ENCODE measurements around the gene PON3.

The PON3 gene

GRCh38 chr7:95317966-95318365, 78.2 kb downstream of the PON3 start:
- no peak overlapping the region for H3K4me3 ChIP-seq (ENCODE audit: low read length)
- no peak for DNase-seq (ENCODE audit: low read depth, low spot score)

GRCh38 chr7:95317546-95317945, 78.6 kb downstream of the PON3 start:
- H3K4me3 ChIP-seq (ENCODE audit: low read length), result no peak overlapping the region
- DNase-seq (ENCODE audit: low read depth, low spot score), result no peak

DNA sequence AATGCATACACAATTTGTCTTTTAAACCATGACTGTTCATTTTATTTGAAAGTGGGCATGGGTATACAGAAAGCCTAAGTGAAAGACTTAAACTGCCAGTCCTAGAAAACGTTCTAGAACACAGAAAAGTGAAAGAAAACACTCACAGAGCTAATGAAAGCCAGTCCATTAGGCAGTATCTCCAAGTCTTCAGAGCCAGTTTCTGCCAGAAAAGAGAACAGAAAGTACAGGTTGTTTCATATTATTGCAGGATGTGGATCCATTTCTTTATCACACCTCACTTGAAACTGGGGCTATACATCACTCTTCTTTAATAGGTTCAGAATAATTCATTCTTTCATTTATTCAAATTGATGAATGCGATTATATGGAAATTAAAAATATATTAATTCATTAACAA, 79.6 kb downstream of the PON3 start:
- no peak for DNase-seq (ENCODE audit: low read depth, low spot score)
- no peak overlapping the region for H3K4me3 ChIP-seq (ENCODE audit: low read length)

- DNase-seq (ENCODE audit: low read depth, low spot score), result no peak
These were observed 83.6 kb downstream of the PON3 start for GRCh38 chr7:95312561-95312960.

DNA sequence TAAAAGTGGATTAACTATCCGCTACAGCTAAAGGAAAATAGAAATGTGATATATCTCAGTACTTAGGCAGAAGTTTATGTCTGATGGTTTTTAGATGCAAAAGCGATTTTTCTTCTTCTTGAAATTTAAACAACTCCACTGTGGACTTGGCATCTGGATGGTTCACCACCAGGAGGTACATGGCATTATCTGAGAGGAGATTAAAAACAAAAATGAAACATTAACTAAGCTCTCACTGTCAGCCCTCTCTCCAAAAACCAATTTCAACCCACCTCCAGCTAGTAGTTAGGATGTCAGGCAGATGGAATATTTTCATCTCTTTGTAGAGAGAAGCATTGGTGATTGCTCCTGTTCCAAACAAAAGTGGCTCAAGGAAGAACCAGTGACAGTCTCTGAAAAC, 84.8 kb downstream of the PON3 start:
- no peak overlapping the region for H3K4me3 ChIP-seq (ENCODE audit: low read length)
- DNase-seq (ENCODE audit: low read depth, low spot score), result no peak

More at GRCh38 chr7:95312561-95312960, 83.6 kb downstream of the PON3 start:
- no peak overlapping the region for H3K4me3 ChIP-seq (ENCODE audit: low read length)

GRCh38 chr7:95309951-95310350, 86.2 kb downstream of the PON3 start:
- DNase-seq (ENCODE audit: low read depth, low spot score), result no peak
- H3K4me3 ChIP-seq (ENCODE audit: low read length), result no peak overlapping the region
